Esophagus squamous epithelium (tissue), 5 donors: ENCODE data around the gene IFI44. TPM values are rescaled to one million over a fixed set of nuclear protein-coding genes. Genes with fewer than 3 reads are reported as not detected.

Source experiments
- DNase-seq: peaks from one replicate; lab custom pipeline; 2025; lab: John Stamatoyannopoulos, UW
- H3K27ac ChIP-seq, 4 donors: fragments of 200-600 bp; sonication (generic); one replicate each; pipeline ENCODE4 v1.5.1; 2016 to 2019; ENCODE audit warnings: mild to moderate bottlenecking in 1 of 4
- H3K27me3 ChIP-seq, 4 donors: fragments of 200-600 bp; sonication (generic); 1 replicate in 3 of 4; 2 replicates in 1 of 4; pipeline versions ENCODE4 v1.5.1 to v1.6.0; 2017 to 2021; ENCODE audit warnings: antibody characterized with exemption in 1 of 4
- H3K36me3 ChIP-seq, 3 donors: fragments of 200-600 bp; sonication (generic); one replicate each; pipeline ENCODE4 v1.5.1; 2016 to 2019
- H3K4me1 ChIP-seq, 3 donors: fragments of 200-600 bp; sonication (generic); one replicate each; pipeline ENCODE4 v1.5.1; 2017 to 2019
- H3K4me3 ChIP-seq, 4 donors: fragments of 200-600 bp; sonication (generic); 1 replicate in 3 of 4; 2 replicates in 1 of 4; pipeline ENCODE4 v1.5.1; 2016 to 2019; ENCODE audit warnings: mild to moderate bottlenecking in 2 of 4, moderate library complexity in 1 of 4
- H3K9me3 ChIP-seq, 3 donors: fragments of 200-600 bp; sonication (generic); one replicate each; pipeline ENCODE4 v1.5.1; 2016 to 2019
- POLR2A ChIP-seq, 4 donors: fragments of 450-650 bp; IDR thresholded peaks; one replicate each; pipeline ENCODE4 v1.6.1; 2017; ENCODE audit warnings: antibody characterized with exemption in 4 of 4, mild to moderate bottlenecking in 4 of 4, moderate library complexity in 3 of 4
- WGBS, 2 donors: methylation state at CpG; one replicate each; pipeline ENCODE4 v1.1.5; 2018; 5-methylcytosine and 5-hydroxymethylcytosine counted together
- intact Hi-C: fragments of 100-400 bp; cut with DNase I; formaldehyde crosslinking; loops from one replicate; pipeline ENCODE4 v1.15.0; 2022
- total RNA-seq, 4 donors: library from RNA; depleted of rRNA; stranded (reverse); fragments of >200 nt; gene quantifications; one replicate each; pipeline ENCODE4 v1.1.0, GENCODE V29; 2016
- TF ChIP-seq, protein P1 (sequence below), 6 experiments: fragments of 450-650 bp in 4 of 6; fragments of 200-600 bp in 2 of 6; sonication (generic) in 2 of 6; IDR thresholded peaks; one replicate each; pipeline ENCODE4 v1.5.1; 2016 to 2019; ENCODE audit warnings: antibody characterized with exemption in 6 of 6, mild to moderate bottlenecking in 4 of 6, moderate library complexity in 4 of 6
- donor health status: DM: yes; HTN: yes; CAD: no.

Gene IFI44
- total RNA-seq, 4 donors from 2014 or later = 3.1 to 33.0 (median 7.6) TPM

DNA sequence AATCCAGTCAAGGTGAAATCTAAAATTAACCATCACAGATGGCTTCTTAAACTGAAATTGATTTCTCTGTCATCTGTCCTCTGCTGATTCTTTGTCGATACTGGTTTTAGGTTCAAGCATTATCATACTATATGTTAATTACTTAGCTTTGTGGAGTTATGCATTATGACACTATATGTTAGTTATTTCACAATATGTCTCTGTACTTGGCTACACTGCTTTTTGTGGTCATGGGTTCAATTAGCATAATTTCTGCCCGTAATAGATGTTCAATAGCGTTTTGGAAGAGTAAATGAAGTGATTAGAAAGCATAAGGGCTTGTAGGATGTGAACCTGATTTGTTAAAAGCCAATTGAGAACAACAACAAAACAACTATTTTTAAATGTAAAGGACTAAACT is 28.2 kb downstream of the IFI44 start:
- intact Hi-C loops = no loop called here
- TF ChIP-seq, protein P1, sequence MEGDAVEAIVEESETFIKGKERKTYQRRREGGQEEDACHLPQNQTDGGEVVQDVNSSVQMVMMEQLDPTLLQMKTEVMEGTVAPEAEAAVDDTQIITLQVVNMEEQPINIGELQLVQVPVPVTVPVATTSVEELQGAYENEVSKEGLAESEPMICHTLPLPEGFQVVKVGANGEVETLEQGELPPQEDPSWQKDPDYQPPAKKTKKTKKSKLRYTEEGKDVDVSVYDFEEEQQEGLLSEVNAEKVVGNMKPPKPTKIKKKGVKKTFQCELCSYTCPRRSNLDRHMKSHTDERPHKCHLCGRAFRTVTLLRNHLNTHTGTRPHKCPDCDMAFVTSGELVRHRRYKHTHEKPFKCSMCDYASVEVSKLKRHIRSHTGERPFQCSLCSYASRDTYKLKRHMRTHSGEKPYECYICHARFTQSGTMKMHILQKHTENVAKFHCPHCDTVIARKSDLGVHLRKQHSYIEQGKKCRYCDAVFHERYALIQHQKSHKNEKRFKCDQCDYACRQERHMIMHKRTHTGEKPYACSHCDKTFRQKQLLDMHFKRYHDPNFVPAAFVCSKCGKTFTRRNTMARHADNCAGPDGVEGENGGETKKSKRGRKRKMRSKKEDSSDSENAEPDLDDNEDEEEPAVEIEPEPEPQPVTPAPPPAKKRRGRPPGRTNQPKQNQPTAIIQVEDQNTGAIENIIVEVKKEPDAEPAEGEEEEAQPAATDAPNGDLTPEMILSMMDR (IDR thresholded peaks at IDR 0.05) = no peak
- no peak for TF ChIP-seq POLR2A (IDR thresholded peaks at IDR 0.05)
- H3K4me3 ChIP-seq = no peak overlapping the region
- DNase-seq = no peak
- WGBS, 2 donors = 89 to 90% methylated on average over 3 of the region's 3 CpGs
- H3K27ac ChIP-seq = no peak overlapping the region
- no peaks in the 10 kb centered on the region for H3K36me3 ChIP-seq
- no peaks in the 10 kb centered on the region for H3K4me1 ChIP-seq
- no peaks in the 10 kb centered on the region for H3K9me3 ChIP-seq
- peaks cover 0 to 3% (median 0%) of the 10 kb centered on the region in 4 donors for H3K27me3 ChIP-seq

DNA sequence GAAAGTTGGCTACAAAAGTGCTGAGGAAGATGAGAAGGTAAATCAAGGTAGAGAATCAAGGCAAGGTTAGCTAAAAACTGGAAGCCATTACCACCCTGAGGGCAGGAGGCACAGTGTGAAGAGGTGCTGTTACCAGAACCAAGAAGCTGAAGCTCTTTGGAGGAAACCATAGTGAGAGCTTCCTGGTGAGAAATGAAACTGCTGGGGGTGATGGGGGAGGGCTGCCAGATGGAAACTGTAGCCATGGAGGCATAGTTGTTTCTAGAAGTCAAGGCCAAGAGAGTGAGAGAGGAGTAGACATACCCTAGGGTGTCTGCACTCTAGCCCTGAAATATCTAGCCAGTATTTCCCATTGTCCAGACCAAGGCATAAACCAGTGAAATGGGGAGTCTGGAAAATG is 28.7 kb downstream of the IFI44 start:
- no peak overlapping the region for H3K27ac ChIP-seq
- no peaks in the 10 kb centered on the region for H3K36me3 ChIP-seq
- H3K9me3 ChIP-seq = no peaks in the 10 kb centered on the region
- intact Hi-C loops = no loop called here
- no peak for DNase-seq
- H3K27me3 ChIP-seq = peaks cover 0 to 3% (median 0%) of the 10 kb centered on the region in 4 donors
- no peak for TF ChIP-seq POLR2A (IDR thresholded peaks at IDR 0.05)
- TF ChIP-seq, protein P1 (IDR thresholded peaks at IDR 0.05) = no peak
- no peak overlapping the region for H3K4me3 ChIP-seq
- H3K4me1 ChIP-seq = no peaks in the 10 kb centered on the region

DNA sequence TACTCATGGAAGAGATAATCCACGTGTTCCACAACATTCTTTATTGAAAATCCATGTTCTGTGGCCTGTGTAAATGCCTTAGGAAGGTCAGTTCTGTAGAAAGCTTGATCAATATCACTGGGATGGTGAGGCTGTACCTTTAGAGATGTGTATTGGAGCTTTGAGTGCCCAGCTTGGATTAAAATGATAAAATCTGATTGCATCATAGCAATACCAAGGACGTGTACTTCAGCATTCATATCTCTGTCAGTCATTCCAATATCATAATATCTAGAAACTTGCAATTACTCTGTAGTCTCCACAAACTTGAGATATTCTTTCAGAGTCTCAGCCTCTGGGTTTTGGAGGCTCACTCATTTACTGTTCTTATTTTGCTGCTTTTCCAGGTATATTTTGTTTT is 31.6 kb downstream of the IFI44 start:
- TF ChIP-seq POLR2A (IDR thresholded peaks at IDR 0.05) = no peak
- TF ChIP-seq, protein P1 (IDR thresholded peaks at IDR 0.05) = no peak
- Histone ChIP-seq H3K27me3 (peaks cover 0 to 3% (median 0%) of the 10 kb centered on the region in 4 donors), H3K9me3 (no peaks in the 10 kb centered on the region), H3K4me3 (no peak overlapping the region), H3K36me3 (no peaks in the 10 kb centered on the region), H3K4me1 (no peaks in the 10 kb centered on the region), H3K27ac (no peak overlapping the region)
- 57 to 65% methylated on average over 2 of the region's 2 CpGs for WGBS, 2 donors
- intact Hi-C loops = no loop called here
- DNase-seq = no peak

DNA sequence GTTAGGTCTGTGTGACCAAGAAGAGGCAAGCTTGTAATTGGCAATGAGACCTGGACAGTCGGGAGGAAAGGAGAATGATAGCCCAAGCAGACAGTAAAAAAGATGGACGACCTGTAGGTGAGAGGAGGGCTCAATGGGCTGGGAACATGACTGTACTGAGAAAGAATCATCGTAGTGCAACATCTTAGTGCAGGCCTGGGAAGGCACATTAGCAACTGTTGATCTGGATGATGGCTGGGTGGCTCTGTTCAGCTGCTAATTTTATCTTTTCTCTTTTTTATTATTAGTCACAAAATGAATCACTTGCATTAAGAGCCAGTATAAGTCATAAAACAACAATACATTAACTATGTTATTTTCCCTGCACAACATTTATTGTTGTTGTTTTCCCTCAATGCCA is 32.9 kb downstream of the IFI44 start:
- intact Hi-C loops = no loop called here
- no peak overlapping the region for H3K4me3 ChIP-seq
- 42 to 58% methylated on average over 3 of the region's 3 CpGs for WGBS, 2 donors
- TF ChIP-seq, protein P1 (IDR thresholded peaks at IDR 0.05) = no peak
- no peak for TF ChIP-seq POLR2A (IDR thresholded peaks at IDR 0.05)
- H3K27ac ChIP-seq = no peak overlapping the region
- no peaks in the 10 kb centered on the region for H3K9me3 ChIP-seq
- H3K4me1 ChIP-seq = no peaks in the 10 kb centered on the region
- no peak for DNase-seq
- peaks cover 0 to 3% (median 0%) of the 10 kb centered on the region in 4 donors for H3K27me3 ChIP-seq
- H3K36me3 ChIP-seq = no peaks in the 10 kb centered on the region

DNA sequence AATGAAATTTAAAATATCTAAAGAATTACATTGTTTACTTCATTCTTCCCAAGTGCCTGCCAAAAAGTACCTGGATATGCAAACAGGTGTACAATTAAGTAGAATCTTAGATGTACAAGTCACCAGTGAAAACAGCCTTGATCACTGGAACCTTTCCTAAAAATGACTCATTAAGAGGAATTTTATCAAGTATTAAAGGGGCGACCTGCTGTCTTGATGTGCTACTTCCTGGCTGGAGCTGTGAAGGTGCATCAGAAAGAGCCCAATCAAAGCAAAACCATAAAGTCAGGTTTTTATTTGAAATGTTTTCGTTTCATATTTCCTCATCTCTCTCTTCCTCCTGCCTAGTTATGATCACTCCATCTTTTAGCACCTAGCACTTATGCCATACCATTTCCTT is 33.4 kb downstream of the IFI44 start:
- Histone ChIP-seq H3K27ac (no peak overlapping the region), H3K9me3 (no peaks in the 10 kb centered on the region), H3K4me3 (no peak overlapping the region), H3K4me1 (no peaks in the 10 kb centered on the region), H3K27me3 (peaks cover 0 to 3% (median 0%) of the 10 kb centered on the region in 4 donors), H3K36me3 (no peaks in the 10 kb centered on the region)
- 45 to 54% methylated on average over 2 of the region's 2 CpGs for WGBS, 2 donors
- TF ChIP-seq, protein P1 (IDR thresholded peaks at IDR 0.05) = no peak
- TF ChIP-seq POLR2A (IDR thresholded peaks at IDR 0.05) = no peak
- no peak for DNase-seq
- intact Hi-C loops = no loop called here
